Measurements from ENCODE around the gene FAM120A. TPM values are rescaled to one million over a fixed set of nuclear protein-coding genes. Genes with fewer than 3 reads are reported as not detected.
A peak's percentile ranks its signal among the peaks of the same experiment; 100 is the strongest.

FAM120A gene
- total and polyA plus RNA-seq, 2 of the 13 experiments (the other 11 are each of a cell fraction or from before 2014, with no cell fraction given): 41.3 to 44.4 TPM

DNA sequence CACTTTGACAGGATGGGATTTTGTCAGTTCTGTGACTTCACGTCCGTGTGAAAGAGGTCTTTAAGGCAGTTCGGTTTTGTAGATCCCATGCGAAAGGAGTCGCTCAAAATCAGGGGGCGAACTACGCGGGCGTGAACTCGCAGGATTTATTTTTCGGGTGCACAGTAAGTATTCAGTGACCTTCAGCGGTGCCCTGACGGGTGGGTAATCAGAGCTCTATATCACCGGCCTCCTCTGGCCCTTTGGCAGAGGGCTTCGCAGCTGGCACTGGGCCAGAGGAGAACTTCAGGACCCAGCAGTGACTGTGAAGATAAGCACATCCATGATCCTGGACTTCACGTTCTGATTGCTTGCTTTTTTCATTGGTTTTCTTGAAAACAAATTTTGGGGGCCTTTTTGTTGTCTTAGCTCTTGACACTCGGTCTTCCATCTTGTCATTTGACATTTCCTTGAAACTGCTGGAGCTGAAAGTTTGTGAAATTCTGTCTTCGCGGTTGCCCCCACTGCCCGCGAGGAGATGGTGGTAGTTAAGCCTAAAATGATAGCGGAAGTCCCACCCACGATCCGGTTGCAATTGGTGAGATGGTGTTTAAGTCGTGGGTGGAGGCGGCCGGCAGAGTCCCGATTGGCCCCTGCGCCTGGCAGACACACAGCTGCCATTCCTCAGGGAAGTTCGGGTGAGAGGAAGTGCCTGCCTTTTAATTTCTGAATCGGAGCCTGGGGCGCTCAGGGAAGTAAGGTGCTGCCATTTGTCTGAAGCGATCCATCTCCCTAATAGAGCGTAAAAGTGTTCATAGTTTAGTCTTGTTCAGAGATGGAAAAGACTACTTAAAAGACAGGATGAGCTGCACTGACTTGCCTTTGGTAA is 1.8 kb downstream of the FAM120A start, which contains the start of gene FAM120AOS (continued):
- TF ChIP-seq POLR2AphosphoS5 (IDR thresholded peaks at IDR 0.05; ENCODE audit: low read depth, low read length) (peak; percentile 40), FOXK1 (CRISPR knock-in tag; IDR thresholded peaks at IDR 0.05; ENCODE audit: borderline replicate concordance, low read depth) (peak; percentile 24; the same call in 1 of the 2 replicates), FOXA3 (CRISPR knock-in tag; IDR thresholded peaks at IDR 0.05) (peak; percentile 5; the same call in 1 of the 2 replicates), ZNF33A (CRISPR knock-in tag; IDR thresholded peaks at IDR 0.05; ENCODE audit: borderline replicate concordance) (peak; percentile 13; the same call in 1 of the 2 replicates), SPEN (CRISPR knock-in tag; IDR thresholded peaks at IDR 0.05; ENCODE audit: low read depth) (peak; percentile 56; the same call in 1 of the 2 replicates), ZNF331 (CRISPR knock-in tag; IDR thresholded peaks at IDR 0.05) (0 out of 2 replicates have a peak, but pooled peaks have one; percentile 4), HOXA7 (CRISPR knock-in tag; IDR thresholded peaks at IDR 0.05) (no peak), SP2 (CRISPR knock-in tag; IDR thresholded peaks at IDR 0.05) (peak; percentile 95), MEIS1 (CRISPR knock-in tag; IDR thresholded peaks at IDR 0.05; ENCODE audit: borderline replicate concordance) (0 out of 2 replicates have a peak, but pooled peaks have one; percentile 21), DMAP1 (CRISPR knock-in tag; IDR thresholded peaks at IDR 0.05) (peak; percentile 30; the same call in 1 of the 2 replicates), KDM2A (CRISPR knock-in tag; IDR thresholded peaks at IDR 0.05; ENCODE audit: borderline replicate concordance, low read depth) (0 out of 2 replicates have a peak, but pooled peaks have one; percentile 29), SIN3A (IDR thresholded peaks at IDR 0.05; ENCODE audit: borderline replicate concordance, low read depth, low read length) (0 out of 2 replicates have a peak, but pooled peaks have one; percentile 41), ZNF510 (CRISPR knock-in tag; IDR thresholded peaks at IDR 0.05; ENCODE audit: low read depth) (peak; percentile 35; the same call in 1 of the 2 replicates)
- TF ChIP-seq, protein P1, sequence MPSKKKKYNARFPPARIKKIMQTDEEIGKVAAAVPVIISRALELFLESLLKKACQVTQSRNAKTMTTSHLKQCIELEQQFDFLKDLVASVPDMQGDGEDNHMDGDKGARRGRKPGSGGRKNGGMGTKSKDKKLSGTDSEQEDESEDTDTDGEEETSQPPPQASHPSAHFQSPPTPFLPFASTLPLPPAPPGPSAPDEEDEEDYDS (CRISPR knock-in tag; IDR thresholded peaks at IDR 0.05): peak; percentile 90
- TF ChIP-seq, protein P2, sequence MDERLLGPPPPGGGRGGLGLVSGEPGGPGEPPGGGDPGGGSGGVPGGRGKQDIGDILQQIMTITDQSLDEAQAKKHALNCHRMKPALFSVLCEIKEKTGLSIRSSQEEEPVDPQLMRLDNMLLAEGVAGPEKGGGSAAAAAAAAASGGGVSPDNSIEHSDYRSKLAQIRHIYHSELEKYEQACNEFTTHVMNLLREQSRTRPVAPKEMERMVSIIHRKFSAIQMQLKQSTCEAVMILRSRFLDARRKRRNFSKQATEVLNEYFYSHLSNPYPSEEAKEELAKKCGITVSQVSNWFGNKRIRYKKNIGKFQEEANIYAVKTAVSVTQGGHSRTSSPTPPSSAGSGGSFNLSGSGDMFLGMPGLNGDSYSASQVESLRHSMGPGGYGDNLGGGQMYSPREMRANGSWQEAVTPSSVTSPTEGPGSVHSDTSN (CRISPR knock-in tag; IDR thresholded peaks at IDR 0.05): peak; percentile 83
- TF ChIP-seq, protein P3, sequence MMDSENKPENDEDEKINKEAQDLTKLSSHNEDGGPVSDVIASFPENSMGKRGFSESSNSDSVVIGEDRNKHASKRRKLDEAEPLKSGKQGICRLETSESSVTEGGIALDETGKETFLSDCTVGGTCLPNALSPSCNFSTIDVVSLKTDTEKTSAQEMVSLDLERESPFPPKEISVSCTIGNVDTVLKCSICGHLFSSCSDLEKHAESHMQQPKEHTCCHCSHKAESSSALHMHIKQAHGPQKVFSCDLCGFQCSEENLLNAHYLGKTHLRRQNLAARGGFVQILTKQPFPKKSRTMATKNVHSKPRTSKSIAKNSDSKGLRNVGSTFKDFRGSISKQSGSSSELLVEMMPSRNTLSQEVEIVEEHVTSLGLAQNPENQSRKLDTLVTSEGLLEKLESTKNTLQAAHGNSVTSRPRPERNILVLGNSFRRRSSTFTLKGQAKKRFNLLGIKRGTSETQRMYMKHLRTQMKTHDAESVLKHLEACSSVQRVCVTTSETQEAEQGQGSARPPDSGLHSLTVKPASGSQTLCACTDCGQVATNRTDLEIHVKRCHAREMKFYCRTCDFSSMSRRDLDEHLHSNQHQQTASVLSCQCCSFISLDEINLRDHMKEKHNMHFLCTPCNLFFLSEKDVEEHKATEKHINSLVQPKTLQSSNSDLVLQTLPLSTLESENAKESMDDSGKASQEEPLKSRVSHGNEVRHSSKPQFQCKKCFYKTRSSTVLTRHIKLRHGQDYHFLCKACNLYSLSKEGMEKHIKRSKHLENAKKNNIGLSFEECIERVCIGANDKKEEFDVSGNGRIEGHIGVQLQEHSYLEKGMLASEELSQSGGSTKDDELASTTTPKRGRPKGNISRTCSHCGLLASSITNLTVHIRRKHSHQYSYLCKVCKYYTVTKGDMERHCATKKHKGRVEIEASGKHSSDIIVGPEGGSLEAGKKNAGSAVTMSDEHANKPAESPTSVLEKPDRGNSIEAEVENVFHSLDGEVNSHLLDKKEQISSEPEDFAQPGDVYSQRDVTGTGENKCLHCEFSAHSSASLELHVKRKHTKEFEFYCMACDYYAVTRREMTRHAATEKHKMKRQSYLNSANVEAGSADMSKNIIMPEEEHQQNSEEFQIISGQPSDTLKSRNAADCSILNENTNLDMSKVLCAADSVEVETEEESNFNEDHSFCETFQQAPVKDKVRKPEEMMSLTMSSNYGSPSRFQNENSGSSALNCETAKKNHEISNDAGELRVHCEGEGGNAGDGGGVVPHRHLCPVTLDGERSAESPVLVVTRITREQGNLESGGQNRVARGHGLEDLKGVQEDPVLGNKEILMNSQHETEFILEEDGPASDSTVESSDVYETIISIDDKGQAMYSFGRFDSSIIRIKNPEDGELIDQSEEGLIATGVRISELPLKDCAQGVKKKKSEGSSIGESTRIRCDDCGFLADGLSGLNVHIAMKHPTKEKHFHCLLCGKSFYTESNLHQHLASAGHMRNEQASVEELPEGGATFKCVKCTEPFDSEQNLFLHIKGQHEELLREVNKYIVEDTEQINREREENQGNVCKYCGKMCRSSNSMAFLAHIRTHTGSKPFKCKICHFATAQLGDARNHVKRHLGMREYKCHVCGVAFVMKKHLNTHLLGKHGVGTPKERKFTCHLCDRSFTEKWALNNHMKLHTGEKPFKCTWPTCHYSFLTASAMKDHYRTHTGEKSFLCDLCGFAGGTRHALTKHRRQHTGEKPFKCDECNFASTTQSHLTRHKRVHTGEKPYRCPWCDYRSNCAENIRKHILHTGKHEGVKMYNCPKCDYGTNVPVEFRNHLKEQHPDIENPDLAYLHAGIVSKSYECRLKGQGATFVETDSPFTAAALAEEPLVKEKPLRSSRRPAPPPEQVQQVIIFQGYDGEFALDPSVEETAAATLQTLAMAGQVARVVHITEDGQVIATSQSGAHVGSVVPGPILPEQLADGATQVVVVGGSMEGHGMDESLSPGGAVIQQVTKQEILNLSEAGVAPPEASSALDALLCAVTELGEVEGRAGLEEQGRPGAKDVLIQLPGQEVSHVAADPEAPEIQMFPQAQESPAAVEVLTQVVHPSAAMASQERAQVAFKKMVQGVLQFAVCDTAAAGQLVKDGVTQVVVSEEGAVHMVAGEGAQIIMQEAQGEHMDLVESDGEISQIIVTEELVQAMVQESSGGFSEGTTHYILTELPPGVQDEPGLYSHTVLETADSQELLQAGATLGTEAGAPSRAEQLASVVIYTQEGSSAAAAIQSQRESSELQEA (CRISPR knock-in tag; IDR thresholded peaks at IDR 0.05; ENCODE audit: not compliant biosample characterization): no peak
- TF ChIP-seq, protein P4, sequence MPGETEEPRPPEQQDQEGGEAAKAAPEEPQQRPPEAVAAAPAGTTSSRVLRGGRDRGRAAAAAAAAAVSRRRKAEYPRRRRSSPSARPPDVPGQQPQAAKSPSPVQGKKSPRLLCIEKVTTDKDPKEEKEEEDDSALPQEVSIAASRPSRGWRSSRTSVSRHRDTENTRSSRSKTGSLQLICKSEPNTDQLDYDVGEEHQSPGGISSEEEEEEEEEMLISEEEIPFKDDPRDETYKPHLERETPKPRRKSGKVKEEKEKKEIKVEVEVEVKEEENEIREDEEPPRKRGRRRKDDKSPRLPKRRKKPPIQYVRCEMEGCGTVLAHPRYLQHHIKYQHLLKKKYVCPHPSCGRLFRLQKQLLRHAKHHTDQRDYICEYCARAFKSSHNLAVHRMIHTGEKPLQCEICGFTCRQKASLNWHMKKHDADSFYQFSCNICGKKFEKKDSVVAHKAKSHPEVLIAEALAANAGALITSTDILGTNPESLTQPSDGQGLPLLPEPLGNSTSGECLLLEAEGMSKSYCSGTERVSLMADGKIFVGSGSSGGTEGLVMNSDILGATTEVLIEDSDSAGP (CRISPR knock-in tag; IDR thresholded peaks at IDR 0.05; ENCODE audit: borderline replicate concordance): peak; percentile 13; the same call in 1 of the 2 replicates

All from HepG2 (cell line).